A549 treated with Mapracorat at 1 μM for 4 hours (cell line): ENCODE measurements around the gene COMMD4. TPM values are rescaled to one million over a fixed set of nuclear protein-coding genes. Genes with fewer than 3 reads are reported as not detected.

Experiments used
- total RNA-seq: library from RNA; stranded (reverse); fragments of 200-300 nt; extraction: Qiagen RNA extraction; gene quantifications from 5 replicates; pipeline ENCODE4 v1.2.3, GENCODE V29; 2022

COMMD4 gene
- total RNA-seq, result 172 to 190 TPM (median 180 TPM) in 5 replicates

DNA sequence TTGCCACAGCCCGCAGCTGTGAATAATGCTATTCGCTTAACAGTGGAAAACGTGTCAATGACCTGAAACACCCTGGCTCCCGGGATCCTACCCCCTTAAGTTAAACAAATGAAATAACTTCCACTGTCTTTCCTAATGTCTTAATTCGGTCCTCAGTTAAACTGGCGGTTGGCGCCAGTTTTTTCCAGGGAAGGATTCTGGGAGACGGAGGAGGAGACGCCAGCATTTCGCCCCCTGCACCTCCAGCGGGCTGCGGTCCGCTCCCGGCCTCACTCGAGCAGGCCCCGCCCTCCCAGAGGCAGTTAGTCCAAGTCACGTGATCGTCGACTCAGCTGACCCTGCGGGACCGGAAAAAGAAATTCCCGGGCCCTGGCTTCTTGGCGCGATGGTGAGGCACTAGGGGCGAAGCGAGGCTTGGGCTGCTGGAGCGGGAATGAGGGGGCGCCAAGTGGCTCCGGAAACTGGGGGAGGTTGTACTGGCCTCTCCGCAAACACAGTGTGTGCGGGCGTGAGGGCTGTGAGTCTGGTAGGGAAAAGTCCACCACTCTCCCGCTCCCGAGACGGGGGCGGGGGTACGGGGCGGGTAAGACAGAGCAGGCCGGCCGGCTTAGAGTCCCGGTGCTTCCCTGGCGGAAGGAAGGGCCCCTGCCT is at the start of gene COMMD4:
Gene COMMD4, plus strand, starts transcription at position 359 of the 651 bp plus-strand sequence. Its CDS starts 27 bp downstream, at position 386.

DNA sequence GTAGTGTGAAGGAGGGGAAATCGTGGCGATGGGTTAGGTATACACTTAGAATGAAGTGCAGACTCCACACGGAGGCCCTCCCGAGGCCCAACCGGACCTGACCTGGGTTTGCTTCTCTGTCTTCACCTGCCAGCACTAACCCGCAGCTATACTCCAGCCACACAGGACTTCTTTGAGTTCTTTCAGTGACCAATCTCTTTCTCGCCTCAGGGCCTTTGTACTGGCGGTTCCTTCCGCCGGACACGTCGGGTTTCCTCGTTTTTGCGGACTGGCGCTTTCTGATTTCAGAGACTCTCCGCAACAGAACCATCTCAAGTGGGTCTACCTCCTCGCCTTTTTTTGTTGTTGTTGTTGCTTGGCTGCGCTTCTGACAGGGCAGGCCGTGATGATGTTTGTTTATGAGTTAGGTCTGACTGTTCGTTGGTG is 10.9 kb downstream of the COMMD4 start, which contains the start of gene NEIL1:
Gene NEIL1, plus strand, starts transcription at position 244 of the 426 bp plus-strand sequence. CDS start 1,867 bp downstream, outside the sequence.

DNA sequence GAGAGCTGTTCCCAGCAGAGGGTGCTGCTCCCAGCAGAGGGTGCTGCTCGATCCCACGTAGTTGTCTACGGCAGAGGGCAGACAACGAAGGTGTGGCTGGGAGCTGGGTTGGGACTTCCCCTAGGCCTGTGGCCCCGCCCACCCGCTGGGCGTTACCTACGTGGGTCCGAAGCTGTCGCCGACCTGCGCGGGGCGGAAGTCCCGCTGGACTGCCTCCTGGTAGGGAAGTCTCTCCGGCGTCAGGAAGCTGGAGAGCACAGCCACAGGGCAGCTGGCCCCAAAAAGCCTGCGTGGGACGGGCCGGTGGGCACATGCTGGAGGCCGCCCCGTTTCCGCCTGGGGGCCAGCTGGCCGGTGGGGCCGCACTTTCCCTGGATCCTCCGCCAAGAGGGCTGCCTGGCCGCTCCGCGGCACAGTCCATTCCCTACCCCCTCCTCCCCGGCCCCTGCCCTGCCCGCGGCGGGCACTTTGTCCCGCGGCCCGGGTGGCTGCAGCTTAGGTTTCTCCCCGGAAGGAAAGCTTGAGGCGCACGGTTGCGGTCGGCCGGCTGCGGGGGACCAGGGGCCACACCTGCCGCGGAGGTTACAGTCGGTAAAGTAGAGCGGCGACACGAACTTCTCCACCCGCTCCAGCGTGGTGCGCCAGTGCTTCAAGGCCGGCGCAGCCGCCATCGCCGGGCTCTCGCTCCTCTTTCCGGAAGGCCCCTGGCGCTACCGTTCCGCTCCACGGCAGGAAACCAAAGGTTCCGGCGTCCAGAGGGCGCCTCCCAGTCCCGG is 32.2 kb downstream of the COMMD4 start, which contains the start of gene MAN2C1:
Gene MAN2C1, minus strand, starts transcription at position 695 of the 776 bp plus-strand sequence. Its CDS starts 24 bp downstream, at position 671.

Other genes starting within 250 kb of the COMMD4 start
- gene C15orf39, start 134.2 kb upstream of the COMMD4 start, total RNA-seq, result 25.9 to 36.4 TPM (median 31.6 TPM) in 5 replicates
- gene GOLGA6C, start 77.7 kb upstream of the COMMD4 start, total RNA-seq, result 0.08 TPM in 1 of 5 replicates, not detected in the others
- gene GOLGA6D, start 53.2 kb upstream of the COMMD4 start, total RNA-seq, result 0.07 to 0.14 TPM in 2 of 5 replicates, not detected in the others
- gene NEIL1, start 11.0 kb downstream of the COMMD4 start, total RNA-seq, result 2.0 to 2.9 TPM (median 2.6 TPM) in 5 replicates
- gene MAN2C1, start 32.5 kb downstream of the COMMD4 start, total RNA-seq, result 65.7 to 99.7 TPM (median 78.1 TPM) in 5 replicates
- gene SIN3A, start 115.6 kb downstream of the COMMD4 start, total RNA-seq, result 24.8 to 32.2 TPM (median 28.8 TPM) in 5 replicates
- 37.1 to 48.0 TPM (median 46.5 TPM) in 5 replicates for gene PTPN9, start 243.3 kb downstream of the COMMD4 start, total RNA-seq